Thoracic aorta (tissue), 2 donors: ENCODE data around the gene SLC43A3. TPM values are rescaled to one million over a fixed set of nuclear protein-coding genes. Genes with fewer than 3 reads are reported as not detected.

ENCODE experiments used
- ATAC-seq: fragments of 150-250 bp; one replicate; pipeline ENCODE4 v1.8.0; 2017; ENCODE audit warnings: low read depth; ENCODE audit not compliant: insufficient number of reproducible peaks, low FRiP score
- DNase-seq: peaks from one replicate; pipeline ENCODE4 v3.0.0-alpha.2; 2020; ENCODE audit warnings: low spot score
- H3K27ac ChIP-seq, 2 donors: fragments of 200-600 bp; sonication (generic); 1 replicate in 1 of 2; 2 replicates in 1 of 2; pipeline ENCODE4 v1.5.1; 2016; ENCODE audit warnings: mild to moderate bottlenecking in 2 of 2, moderate library complexity in 2 of 2
- H3K27me3 ChIP-seq: fragments of 200-600 bp; sonication (generic); replicated peaks from 2 replicates; pipeline ENCODE4 v1.6.0; 2016; ENCODE audit warnings: mild to moderate bottlenecking; ENCODE audit not compliant: insufficient read depth
- H3K36me3 ChIP-seq: fragments of 200-600 bp; sonication (generic); one replicate; pipeline ENCODE4 v1.5.1; 2016
- H3K4me1 ChIP-seq, 2 donors: fragments of 200-600 bp; sonication (generic); 1 replicate in 1 of 2; 2 replicates in 1 of 2; pipeline versions ENCODE4 v1.5.1 to v1.6.0; 2016; ENCODE audit warnings: low read depth in 2 of 2, mild to moderate bottlenecking in 1 of 2; ENCODE audit not compliant: control insufficient read depth in 1 of 2
- H3K4me3 ChIP-seq: fragments of 200-600 bp; sonication (generic); 2 replicates; pipeline ENCODE4 v1.5.1; 2016; ENCODE audit warnings: mild to moderate bottlenecking
- H3K9me3 ChIP-seq: fragments of 200-600 bp; sonication (generic); 2 replicates; pipeline ENCODE4 v1.5.1; 2016
- total RNA-seq, 2 donors: library from RNA; depleted of rRNA; stranded (reverse); fragments of >200 nt; gene quantifications; one replicate each; pipeline versions ENCODE4 v1.1.0 to v1.2.3, GENCODE V29; 2016
- TF ChIP-seq, protein P1 (sequence below): fragments of 200-600 bp; sonication (generic); IDR thresholded peaks from one replicate; pipeline ENCODE4 v1.5.1; 2019; ENCODE audit warnings: antibody characterized with exemption

Gene SLC43A3
- total RNA-seq, 2 donors from 2014 or later: 76.0 to 92.3 TPM

DNA sequence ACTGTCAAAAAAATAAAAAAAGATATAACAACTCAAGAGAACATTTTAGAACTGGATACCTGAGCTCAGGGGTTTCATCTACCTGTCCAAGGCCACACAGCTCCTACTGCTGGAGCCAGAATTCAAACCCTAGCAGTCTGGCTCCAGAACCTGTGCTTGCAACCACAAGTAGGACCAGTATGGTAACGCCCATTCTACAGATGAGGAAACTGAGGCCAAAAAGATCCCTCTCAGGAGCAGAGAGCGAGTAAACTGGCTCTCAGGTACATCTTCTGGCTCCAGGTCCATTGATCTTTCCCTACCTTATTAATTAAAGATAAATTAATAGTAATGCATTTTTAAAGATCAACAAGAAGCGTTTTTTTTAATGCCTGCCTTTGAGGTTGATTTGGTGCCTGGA, 69.6 kb downstream of the SLC43A3 start:
- Histone ChIP-seq H3K4me3 (no peak overlapping the region), H3K36me3 (no peaks in the 10 kb centered on the region), H3K4me1 (no peaks in the 10 kb centered on the region), H3K9me3 (no peaks in the 10 kb centered on the region), H3K27me3 (no peaks in the 10 kb centered on the region), H3K27ac (no peak overlapping the region)
- no peak for ATAC-seq
- TF ChIP-seq, protein P1, sequence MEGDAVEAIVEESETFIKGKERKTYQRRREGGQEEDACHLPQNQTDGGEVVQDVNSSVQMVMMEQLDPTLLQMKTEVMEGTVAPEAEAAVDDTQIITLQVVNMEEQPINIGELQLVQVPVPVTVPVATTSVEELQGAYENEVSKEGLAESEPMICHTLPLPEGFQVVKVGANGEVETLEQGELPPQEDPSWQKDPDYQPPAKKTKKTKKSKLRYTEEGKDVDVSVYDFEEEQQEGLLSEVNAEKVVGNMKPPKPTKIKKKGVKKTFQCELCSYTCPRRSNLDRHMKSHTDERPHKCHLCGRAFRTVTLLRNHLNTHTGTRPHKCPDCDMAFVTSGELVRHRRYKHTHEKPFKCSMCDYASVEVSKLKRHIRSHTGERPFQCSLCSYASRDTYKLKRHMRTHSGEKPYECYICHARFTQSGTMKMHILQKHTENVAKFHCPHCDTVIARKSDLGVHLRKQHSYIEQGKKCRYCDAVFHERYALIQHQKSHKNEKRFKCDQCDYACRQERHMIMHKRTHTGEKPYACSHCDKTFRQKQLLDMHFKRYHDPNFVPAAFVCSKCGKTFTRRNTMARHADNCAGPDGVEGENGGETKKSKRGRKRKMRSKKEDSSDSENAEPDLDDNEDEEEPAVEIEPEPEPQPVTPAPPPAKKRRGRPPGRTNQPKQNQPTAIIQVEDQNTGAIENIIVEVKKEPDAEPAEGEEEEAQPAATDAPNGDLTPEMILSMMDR: no peak
- no peak for DNase-seq

Other genes starting within 250 kb of the SLC43A3 start
- gene LRRC55, start 245.2 kb downstream of the SLC43A3 start, total RNA-seq: not detected
- gene APLNR, start 189.9 kb downstream of the SLC43A3 start, total RNA-seq: 1 to 10 TPM; 1.8 to 4.3 TPM
- 100 to 1,000 TPM; 105 to 153 TPM for gene TNKS1BP1, start 102.2 kb downstream of the SLC43A3 start, total RNA-seq
- 10 to 100 TPM; 42.0 to 51.4 TPM for gene SSRP1, start 91.2 kb downstream of the SLC43A3 start, total RNA-seq
- gene P2RX3, start 88.8 kb downstream of the SLC43A3 start, total RNA-seq: not detected
- gene PRG3, start 46.0 kb downstream of the SLC43A3 start, total RNA-seq: not detected
- gene PRG2, start 36.5 kb downstream of the SLC43A3 start, total RNA-seq: under 1 TPM in 1 of 2 donors, not detected in 1; 0.54 TPM
- gene RTN4RL2, start 33.4 kb upstream of the SLC43A3 start, total RNA-seq: under 1 TPM in 1 of 2 donors, not detected in 1; 0.35 TPM
- 10 to 100 TPM; 16.6 to 23.6 TPM for gene SLC43A1, start 88.6 kb upstream of the SLC43A3 start, total RNA-seq
- gene TIMM10, start 103.6 kb upstream of the SLC43A3 start, total RNA-seq: 10 to 100 TPM; 19.5 to 33.5 TPM
- not detected for gene SMTNL1, start 110.5 kb upstream of the SLC43A3 start, total RNA-seq
- gene UBE2L6, start 140.6 kb upstream of the SLC43A3 start, total RNA-seq: 10 to 100 TPM; 22.6 to 45.8 TPM
- gene SERPING1, start 170.6 kb upstream of the SLC43A3 start, total RNA-seq: 100 to 1,000 TPM; 674 to 695 TPM
- 1 to 10 TPM; 1.1 to 1.2 TPM for gene YPEL4, start 222.8 kb upstream of the SLC43A3 start, total RNA-seq
- gene CLP1, start 230.6 kb upstream of the SLC43A3 start, total RNA-seq: 10 to 100 TPM; 15.0 TPM
- 10 to 100 TPM; 46.0 to 53.3 TPM for gene ZDHHC5, start 241.0 kb upstream of the SLC43A3 start, total RNA-seq